ENCODE results near the gene ANKS1B. TPM values are rescaled to one million over a fixed set of nuclear protein-coding genes. Genes with fewer than 3 reads are reported as not detected.

Gene ANKS1B
- total RNA-seq, 1 experiment from 2014 or later = 0.54 TPM

DNA sequence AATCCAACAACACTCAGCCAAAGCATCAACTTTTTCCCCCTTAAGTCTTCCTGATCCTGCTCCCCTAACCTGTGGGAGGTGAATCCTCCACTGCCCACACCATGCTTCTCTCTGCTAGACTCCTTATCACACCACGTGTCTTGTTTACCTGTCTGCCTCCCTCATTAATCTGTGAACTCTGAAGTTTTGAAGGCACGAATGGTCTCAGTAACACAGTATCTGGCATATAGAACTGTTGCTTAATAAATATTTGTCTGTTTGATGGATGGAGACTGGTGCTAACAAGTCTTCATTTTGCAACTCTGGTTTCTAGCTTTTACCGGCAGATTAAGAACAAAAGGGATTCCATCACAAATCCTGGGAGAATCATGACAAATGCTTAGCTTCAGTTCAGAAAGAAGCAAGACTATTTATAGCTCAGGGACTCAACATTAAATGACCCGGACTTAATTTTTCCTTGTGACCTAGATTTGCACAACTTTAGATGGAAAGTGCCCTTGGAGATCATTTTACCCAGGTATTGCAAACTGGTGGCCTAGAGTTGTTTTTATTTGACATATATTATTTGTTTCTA, 1072.2 kb downstream of the ANKS1B start (continued):
- TF ChIP-seq ZFX (IDR thresholded peaks at IDR 0.05) (no peak), CBX3 (IDR thresholded peaks at IDR 0.05; ENCODE audit: low read depth) (no peak), FOSL1 (IDR thresholded peaks at IDR 0.05; ENCODE audit: low read depth) (no peak), POLR2A (IDR thresholded peaks at IDR 0.05; ENCODE audit: borderline replicate concordance, extremely low read depth, insufficient read depth, insufficient read length) (no peak), REST (IDR thresholded peaks at IDR 0.05; ENCODE audit: low read depth) (no peak), JUND (IDR thresholded peaks at IDR 0.05) (no peak), CEBPB (IDR thresholded peaks at IDR 0.05; ENCODE audit: low read depth) (no peak)

DNA sequence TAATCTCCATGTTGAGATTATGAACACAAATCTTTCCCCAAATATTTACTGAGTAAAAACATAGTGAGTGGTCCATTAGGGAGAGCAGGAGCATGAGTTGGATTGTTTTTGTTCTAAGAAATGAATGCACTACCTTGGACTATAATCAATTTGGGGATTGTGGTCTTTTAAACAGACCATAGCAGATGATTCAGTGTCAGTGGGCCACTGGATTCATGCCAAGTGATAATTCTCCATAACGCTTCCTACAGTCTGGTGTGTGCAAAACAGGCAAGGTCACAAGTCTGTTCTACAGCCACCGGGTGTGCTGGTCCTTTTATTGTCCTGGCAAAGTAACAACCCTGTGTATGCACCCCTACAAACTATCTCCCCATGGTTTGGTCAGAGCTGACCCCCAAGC, 1073.3 kb downstream of the ANKS1B start:
- H3K36me3 ChIP-seq (ENCODE audit: control insufficient read depth in 1 of 2, insufficient read depth in 2 of 2, low read length in 2 of 2) = no peaks in the 10 kb centered on the region
- intact Hi-C loops (cut with micrococcal nuclease) = no loop called here
- no peak overlapping the region for H3K4me3 ChIP-seq (replicated peaks in 1 of 2; ENCODE audit: low read depth in 1 of 2, low read length in 2 of 2)
- H3K9me3 ChIP-seq (ENCODE audit: control insufficient read depth in 1 of 2, insufficient read depth in 1 of 2, low read depth in 1 of 2, low read length in 2 of 2) = no peaks in the 10 kb centered on the region
- POLR2A ChIA-PET = no interaction called here
- no peaks in the 10 kb centered on the region for H3K9me2 ChIP-seq (ENCODE audit: insufficient read depth)
- H3K27me3 ChIP-seq (ENCODE audit: insufficient read depth, low read length) = peaks cover 24% of the 10 kb centered on the region
- ATAC-seq (no peak), DNase-seq (ENCODE audit: low read depth, low spot score) (no peak)
- RAD21 ChIA-PET (ENCODE audit: low non-redundant PET in 1 of 2, low total read pairs in 2 of 2, uncharacterized antibody in 2 of 2, unreplicated experiment in 2 of 2) = no interaction called here
- BruUV-seq (replicated peaks) = no TSS peak
- H2AFZ ChIP-seq (ENCODE audit: low read depth, low read length, poor library complexity, severe bottlenecking) = no peak overlapping the region
- TF ChIP-seq SP1 (IDR thresholded peaks at IDR 0.05; ENCODE audit: low read depth) (no peak), RAD21 (IDR thresholded peaks at IDR 0.05; ENCODE audit: low read depth) (no peak), ZNF274 (IDR thresholded peaks at IDR 0.05; ENCODE audit: low read depth, low read length) (no peak), POLR2AphosphoS5 (IDR thresholded peaks at IDR 0.05; ENCODE audit: low read depth, low read length) (no peak), EZH2phosphoT487 (IDR thresholded peaks at IDR 0.05; ENCODE audit: borderline replicate concordance) (no peak), ZFX (IDR thresholded peaks at IDR 0.05) (no peak), YY1 (IDR thresholded peaks at IDR 0.05; ENCODE audit: extremely low read depth, insufficient replicate concordance, low read depth, low read length) (no peak), POLR2A (IDR thresholded peaks at IDR 0.05; ENCODE audit: borderline replicate concordance, extremely low read depth, insufficient read depth, insufficient read length) (no peak), JUND (IDR thresholded peaks at IDR 0.05) (no peak)
- TF ChIP-seq, protein P1, sequence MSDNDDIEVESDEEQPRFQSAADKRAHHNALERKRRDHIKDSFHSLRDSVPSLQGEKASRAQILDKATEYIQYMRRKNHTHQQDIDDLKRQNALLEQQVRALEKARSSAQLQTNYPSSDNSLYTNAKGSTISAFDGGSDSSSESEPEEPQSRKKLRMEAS (IDR thresholded peaks at IDR 0.05) = no peak
- TF ChIP-seq, protein P2, sequence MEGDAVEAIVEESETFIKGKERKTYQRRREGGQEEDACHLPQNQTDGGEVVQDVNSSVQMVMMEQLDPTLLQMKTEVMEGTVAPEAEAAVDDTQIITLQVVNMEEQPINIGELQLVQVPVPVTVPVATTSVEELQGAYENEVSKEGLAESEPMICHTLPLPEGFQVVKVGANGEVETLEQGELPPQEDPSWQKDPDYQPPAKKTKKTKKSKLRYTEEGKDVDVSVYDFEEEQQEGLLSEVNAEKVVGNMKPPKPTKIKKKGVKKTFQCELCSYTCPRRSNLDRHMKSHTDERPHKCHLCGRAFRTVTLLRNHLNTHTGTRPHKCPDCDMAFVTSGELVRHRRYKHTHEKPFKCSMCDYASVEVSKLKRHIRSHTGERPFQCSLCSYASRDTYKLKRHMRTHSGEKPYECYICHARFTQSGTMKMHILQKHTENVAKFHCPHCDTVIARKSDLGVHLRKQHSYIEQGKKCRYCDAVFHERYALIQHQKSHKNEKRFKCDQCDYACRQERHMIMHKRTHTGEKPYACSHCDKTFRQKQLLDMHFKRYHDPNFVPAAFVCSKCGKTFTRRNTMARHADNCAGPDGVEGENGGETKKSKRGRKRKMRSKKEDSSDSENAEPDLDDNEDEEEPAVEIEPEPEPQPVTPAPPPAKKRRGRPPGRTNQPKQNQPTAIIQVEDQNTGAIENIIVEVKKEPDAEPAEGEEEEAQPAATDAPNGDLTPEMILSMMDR (IDR thresholded peaks at IDR 0.05 in 2 of 3, conservative IDR thresholded peaks at IDR 0.05 in 1 of 3; ENCODE audit: borderline replicate concordance in 1 of 3, insufficient read depth in 1 of 3, low read depth in 2 of 3, low read length in 2 of 3) = no peak
- H3K4me2 ChIP-seq (ENCODE audit: low read length) = no peak overlapping the region
- H3K27ac ChIP-seq (ENCODE audit: low read depth, low read length) = no peak overlapping the region
- H3K9ac ChIP-seq (ENCODE audit: low read length) = no peak overlapping the region
- no peaks in the 10 kb centered on the region for H4K20me1 ChIP-seq (ENCODE audit: insufficient read depth)
- CTCF ChIA-PET = no interaction called here
- no peaks in the 10 kb centered on the region for H3K4me1 ChIP-seq (ENCODE audit: control insufficient read depth in 1 of 2, insufficient read depth in 2 of 2, low read length in 2 of 2)
- H3K79me2 ChIP-seq (ENCODE audit: insufficient read depth, low read length) = no peaks in the 10 kb centered on the region

Measured in HCT116 (cell line).